COR-L47 (cell line): ENCODE measurements around the gene PDIK1L.
"Not testable (repeated sequence)": the region's sequence is repeated elsewhere in the genome, so short reads cannot be mapped to it uniquely, and the experiment has no call there.

Experiments used
- DNase-seq: peaks from one replicate; lab custom pipeline; 2025; lab: John Stamatoyannopoulos, UW

Gene PDIK1L

DNA sequence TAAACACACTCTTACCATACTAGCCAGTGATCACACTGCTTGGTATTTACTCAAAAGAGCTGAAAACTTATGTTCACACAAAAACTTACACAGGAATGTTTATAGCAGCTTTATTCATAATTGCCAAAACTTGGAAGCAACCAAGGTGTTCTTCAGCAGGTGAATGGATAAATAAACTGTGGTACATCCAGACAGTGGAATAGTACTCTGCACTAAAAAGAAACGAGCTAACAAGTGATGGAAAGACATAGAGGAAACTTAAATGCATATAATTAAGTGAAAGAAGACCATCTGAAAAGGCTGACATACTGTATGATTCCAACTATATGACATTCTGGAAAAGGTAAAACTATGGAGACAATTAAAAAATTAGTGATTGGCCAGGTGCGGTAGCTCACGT, 20.7 kb upstream of the PDIK1L start:
- no peak for DNase-seq

DNA sequence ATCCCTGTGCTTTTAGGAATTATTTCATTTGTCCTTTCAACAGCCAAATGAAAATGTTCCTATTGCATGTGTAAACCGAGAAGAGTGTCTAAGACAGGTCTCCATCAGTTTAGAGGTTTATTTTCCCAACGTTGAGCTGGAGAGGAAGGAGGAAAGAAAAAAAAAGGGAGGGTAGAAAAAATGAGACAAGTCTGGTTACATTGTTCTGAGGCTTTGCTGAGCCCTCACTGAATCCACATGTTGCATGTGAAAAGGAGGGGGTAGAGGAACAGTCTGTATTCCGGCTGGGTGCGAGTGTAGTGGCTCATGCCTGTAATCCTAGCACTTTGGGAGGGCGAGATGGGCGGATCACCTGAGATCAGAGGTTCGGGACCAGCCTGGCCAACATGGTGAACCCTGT, 19.2 kb upstream of the PDIK1L start:
- no peak for DNase-seq

DNA sequence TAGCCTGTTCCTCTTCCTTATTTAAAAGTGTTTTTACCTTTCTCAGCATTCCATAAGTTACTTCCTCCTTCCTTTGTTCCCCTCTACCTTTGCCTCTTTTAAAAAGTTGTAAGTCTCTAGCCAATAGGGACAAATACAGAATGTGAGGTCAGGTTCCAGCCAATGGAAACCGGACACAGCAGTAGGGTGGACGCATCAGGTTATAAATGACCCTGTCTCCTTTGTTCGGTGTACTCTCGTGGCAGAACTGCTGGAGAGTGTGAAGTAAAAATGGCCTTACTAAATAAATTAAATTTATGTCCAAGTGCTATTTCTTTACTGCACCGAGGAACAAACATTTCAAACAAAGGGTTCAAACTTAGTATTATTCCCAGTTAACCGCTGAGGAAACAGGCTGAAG, 18.1 kb upstream of the PDIK1L start:
- not testable (repeated sequence) for DNase-seq

DNA sequence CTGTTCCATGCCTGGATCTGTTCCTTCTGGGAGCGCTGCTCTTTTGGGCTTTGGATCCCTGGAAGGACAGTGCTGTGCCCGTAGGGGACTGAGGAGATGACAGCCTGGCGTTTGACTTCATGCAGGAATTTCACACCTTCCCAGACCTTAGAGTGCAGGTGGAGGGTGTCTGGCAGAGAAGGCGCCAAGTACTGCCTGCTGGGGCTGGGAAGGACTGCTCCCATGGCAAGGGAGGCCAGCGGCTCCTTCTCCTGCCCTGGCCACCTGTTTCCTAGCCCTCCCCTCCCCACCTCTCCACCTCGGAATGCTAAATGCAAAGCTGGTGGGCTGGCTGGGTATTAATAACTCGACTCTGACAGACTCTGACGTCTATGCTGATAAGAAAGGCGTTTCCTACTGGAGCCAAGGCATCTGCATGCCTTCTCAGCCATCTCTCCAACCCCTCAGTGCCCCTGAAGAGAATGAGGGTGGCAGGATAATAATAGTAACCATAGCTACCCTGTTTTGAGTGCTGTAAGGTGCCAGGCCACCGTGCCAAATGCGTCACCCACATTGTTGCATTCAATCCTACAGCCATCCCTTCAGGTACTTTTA, 17.5 kb upstream of the PDIK1L start:
- DNase-seq: no peak

DNA sequence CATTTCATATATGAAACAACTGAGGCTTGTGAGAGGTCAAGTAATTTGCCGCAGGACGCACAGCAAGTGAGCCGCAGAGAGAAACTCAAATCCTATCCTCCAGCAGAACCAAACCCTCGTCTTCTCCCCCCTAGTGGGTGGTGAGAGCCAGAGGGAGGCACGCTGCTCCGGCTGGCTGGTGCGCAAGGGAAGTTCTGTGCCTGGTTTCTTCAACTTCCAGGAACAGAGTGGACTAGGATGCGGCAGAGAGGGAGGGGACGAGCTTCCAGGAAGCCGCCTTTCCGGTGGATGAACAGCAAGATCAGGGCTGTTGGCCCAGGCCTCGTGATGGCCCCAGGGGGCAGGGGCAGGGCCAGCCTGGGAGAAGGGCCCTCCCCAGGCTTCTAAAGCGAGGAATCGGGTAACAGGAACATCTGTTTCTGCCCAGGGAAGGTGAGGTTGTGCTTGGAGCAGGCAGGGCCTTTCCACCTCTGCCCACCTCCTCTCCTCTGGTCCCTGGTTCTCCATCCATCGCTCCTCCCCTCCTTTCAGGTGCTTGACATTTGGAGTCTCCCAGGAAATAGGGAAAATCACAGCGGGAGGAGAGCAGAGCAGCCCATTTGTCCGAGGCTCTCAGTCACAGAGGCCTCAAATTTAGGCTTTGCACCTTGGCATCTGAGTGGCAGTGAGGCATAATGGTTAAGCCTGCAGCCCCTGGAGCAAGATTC, 16.8 kb upstream of the PDIK1L start:
- DNase-seq: peak; percentile 24

DNA sequence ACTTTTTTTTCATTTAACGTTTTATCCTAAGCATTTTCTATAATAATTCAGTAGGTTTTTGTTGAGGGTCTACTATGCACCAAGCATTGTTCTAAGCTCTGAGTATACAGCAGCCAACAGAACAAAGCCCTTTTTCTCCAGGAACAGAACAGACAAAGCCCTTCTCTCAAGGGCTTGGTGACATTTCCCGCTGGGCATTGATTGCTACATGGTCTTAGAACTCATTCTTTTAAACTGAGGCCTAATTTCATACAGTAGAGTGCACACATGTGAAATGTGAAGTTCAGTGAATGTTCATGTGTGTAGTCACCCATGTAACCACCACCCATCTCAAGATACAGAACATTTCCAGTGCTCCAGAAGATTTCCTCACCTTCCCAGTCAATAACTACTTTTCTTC, 15.2 kb upstream of the PDIK1L start:
- no peak for DNase-seq

DNA sequence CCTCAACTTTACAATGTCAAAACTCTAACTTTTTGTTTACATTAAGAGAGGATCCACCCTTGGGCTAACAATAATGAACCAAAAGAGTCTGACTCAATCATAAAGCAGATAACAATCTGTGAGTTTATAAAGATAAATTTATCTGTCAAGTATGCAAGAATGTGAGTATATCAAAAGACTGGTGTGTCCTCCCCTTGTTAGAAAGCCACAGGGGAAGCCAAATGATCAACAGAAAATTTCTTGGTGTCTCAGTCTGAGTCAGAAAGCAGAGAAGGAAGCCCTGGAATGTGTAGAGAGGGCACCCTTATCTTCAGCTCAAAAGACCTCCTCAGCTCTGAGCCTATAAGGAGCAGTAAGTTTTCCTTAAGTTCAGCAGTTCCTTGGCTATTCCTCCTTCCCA, 13.9 kb upstream of the PDIK1L start:
- DNase-seq: no peak

DNA sequence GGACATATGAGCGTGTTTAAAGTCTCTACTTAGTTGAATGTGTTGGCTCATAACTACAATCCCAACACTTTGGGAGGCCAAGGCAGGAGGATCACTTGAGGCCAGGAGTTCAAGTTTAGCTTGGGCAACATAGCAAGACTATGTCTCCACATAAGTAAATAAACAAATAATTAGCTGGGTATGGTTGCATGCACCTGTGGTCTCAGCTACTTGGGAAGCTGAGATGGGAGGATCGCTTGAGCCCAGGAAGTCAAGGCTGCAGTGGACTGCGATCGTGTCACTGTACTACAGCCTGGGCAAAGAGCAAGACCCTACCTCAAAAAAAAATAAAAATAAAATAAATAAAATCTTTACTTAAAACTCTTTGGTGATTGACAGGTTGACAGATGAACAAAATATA, 13.0 kb upstream of the PDIK1L start:
- no peak for DNase-seq

DNA sequence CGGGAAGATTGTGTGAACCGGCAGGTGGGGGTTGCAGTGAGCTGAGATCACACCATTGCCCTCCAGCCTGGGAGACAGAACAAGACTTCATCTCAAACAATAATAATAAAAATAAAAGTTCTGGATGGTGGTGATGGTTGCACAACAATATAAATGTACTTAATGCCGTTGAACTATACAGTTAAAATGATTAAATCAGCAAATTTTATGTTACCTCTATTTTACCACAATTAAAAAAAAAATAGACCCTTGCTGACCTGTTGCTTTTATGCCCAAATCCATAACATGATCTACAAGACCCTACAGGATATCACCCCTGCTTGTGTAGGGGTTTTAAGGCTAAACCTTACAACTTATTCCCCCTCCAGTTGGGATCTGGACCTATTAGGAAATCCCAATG, 11.8 kb upstream of the PDIK1L start:
- no peak for DNase-seq

DNA sequence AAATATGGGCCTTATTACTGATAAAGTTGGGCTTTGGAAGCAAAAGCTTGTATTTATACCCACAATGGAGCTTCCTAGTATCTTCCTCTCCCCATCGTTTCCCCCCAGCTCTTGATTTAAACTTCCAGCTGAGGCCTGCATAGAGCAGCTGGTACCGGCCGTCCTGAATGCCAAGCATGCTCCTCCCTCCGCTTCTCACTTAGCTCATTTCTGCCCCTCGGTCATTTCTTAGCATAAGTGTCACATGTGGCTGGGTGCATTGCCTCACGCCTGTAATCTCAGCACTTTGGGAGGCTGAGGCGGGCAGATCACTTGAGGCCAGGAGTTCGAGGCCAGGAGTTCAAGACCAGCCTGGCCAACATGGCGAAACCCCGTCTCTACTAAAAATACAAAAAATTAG, 11.4 kb upstream of the PDIK1L start:
- DNase-seq: not testable (repeated sequence)

DNA sequence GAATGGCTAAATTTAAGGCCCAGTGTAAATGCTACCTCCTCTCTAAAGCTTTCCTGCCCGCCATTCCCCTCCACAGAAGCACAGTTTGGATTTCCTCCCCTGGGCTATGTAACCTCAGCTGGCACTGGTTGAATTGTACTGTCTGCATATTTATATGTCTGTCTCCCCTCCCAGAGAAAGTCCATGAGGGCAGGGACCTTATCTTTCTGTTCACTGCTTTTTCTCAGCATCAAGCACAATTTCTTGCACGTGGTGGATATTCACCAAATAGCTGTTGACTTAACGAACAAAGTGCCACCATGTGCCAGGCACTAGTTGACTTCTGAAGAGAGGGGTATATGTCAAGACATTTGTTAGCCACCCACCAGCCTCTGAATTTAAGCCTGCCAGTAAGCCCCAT, 9.5 kb upstream of the PDIK1L start:
- DNase-seq: no peak

DNA sequence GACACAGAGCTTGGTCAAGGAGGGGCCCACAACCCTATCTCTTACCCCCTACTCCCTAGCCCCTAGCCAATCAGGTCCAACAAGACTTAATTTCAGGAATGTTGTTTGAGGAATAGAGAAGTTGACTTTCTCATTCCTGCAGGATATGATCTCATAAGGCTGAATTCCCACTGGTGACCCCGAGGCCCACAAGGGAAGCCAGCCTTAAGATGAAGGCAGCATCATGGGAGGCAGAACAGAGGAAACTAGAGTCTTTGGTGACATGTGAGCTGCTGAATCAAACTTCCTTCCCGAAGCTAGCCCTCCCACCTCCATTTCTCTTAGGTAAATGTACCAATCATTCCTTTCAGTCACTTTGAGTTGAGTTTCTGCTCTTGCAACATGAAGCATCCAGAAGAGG, 9.1 kb upstream of the PDIK1L start:
- no peak for DNase-seq

DNA sequence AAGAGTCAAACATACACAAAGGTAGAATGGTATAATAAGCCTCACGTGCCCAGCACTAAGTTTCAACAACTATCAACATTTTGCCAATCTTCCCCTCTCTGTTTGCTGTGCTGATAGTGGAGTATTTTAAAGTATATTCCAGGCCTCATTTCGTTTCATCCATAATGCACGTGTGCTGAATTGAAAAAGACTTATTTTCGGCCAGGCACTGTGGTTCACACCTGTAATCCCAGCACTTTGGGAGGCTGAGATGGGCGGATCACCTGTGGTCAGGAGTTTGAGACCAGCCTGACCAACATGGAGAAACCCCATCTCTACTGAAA, 6.4 kb upstream of the PDIK1L start:
- DNase-seq: not testable (repeated sequence)

DNA sequence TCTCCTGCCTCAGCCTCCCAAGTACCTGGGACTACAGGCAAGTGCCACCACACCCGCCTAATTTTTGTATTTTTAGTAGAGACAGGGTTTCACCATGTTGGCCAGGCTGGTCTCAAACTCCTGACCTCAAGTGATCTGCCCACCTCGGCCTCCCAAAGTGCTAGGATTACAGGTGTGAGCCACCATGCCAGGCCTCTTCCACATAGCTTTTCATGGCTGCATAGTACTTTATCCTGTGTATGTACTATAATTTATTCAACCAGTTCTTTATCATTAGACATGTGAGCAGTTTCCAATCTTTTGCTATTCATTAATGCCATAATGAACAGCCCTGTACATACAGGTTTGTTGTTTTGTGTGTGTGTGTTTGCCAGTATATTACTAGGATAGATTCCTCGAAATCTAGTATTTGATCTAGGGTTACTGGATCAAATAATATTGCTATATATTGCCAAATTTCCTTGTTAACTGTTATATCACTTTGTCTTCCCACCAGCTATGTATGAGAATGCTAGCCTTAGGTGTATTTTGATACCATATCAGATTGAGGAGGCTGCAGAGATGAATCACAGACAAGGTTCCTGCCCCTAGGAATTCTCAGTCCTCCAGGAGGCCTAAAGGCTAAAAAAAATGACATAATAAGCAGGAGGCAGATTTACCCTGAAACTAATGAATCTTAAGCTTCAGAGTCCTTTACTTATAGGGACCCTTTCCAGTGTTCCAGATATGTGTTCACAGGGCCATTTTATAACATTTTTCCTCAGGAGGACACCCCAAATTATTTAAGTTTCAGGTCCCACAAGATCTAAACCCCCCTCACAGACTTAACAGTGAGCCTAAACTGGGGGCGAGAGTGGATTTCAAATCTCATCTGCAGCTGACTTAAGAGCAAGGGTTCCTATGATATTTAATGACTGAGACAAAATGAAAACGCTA, 2.1 kb upstream of the PDIK1L start:
- DNase-seq: no peak

DNA sequence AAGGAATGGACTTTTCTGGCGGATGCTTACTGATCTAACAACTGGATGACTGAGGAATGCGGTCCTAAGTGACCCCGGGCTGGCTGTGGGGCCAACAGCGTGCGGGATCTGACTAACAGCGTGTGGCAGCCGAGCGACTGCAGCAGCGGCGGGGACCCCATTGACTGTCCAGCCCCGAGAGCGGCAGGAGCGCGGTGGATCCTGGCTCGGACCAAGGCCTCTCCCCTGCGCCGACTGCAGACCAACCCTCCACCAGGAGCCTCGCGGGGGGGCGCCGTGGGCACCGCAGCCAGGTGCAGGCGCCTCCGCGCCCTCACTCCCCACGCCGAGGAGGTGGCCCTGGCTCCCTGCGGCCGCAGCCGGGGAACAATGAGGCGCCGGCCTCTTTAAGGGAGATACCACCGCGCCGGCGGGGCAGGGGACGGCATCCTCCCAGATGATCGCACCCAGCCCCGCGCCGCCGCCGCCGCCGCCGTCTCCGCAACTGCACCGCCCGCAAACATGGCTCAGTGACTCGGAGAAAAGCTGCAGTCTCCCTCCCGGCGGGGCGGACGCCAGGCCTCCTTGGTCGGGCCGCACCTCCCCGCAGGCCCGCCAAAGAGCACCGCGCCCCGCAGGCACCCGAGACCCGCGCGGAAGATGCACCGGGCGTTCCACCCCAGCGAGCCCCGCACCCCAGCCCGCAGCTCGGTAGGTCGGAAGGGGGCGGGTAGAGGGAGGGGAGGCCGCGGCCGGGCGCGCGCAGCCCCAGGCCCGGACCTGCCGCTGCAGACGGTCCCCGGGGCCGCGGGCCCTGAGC, 694 bp upstream of the PDIK1L start:
- DNase-seq: peak; percentile 85

DNA sequence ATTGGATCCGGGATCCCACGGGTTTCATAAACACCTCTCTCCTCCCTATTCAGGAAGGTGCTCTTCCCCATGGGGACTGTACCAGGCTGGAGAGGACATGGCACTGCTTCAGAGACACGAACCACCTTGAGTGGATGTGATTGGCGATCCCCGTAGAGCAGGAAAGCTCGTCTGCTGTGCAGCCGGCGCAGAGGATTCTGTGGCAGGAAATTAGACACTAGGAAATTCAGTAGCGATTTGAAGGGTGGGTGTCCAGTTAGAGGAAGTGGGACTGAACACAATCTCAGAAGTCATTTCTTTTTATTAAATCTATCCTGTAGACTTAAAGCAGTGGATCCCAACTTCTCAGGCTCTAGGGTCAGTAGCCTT, 767 bp downstream of the PDIK1L start:
- DNase-seq: peak; percentile 42

DNA sequence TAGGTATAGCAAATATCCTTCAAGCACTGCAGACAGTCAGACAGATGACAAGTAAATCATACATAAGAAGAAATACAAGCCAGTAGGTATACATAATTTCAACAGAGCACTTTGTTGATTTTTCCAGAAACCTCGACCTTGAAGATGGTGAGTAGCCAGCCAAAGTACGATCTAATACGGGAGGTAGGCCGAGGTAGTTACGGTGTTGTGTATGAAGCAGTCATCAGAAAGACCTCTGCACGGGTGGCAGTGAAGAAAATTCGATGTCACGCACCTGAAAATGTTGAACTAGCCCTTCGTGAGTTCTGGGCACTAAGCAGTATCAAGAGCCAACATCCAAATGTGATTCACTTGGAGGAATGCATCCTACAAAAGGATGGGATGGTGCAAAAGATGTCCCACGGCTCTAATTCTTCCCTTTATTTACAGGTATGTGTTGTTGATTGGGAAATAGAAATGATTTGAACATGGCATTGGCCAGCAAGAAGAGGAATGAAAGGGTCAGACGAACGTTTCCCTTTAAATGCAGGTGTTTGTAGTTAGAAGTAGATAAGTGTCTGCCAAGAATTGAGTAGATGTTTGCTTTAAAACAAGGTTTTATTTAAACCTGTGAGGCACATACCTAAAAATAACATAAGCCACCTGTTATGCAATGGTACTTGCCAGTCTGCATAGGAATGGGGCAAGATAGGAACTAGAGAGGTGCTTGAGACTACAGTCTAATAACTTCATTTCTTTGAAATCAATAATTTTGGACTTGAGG, 2.7 kb downstream of the PDIK1L start:
- DNase-seq: no peak

DNA sequence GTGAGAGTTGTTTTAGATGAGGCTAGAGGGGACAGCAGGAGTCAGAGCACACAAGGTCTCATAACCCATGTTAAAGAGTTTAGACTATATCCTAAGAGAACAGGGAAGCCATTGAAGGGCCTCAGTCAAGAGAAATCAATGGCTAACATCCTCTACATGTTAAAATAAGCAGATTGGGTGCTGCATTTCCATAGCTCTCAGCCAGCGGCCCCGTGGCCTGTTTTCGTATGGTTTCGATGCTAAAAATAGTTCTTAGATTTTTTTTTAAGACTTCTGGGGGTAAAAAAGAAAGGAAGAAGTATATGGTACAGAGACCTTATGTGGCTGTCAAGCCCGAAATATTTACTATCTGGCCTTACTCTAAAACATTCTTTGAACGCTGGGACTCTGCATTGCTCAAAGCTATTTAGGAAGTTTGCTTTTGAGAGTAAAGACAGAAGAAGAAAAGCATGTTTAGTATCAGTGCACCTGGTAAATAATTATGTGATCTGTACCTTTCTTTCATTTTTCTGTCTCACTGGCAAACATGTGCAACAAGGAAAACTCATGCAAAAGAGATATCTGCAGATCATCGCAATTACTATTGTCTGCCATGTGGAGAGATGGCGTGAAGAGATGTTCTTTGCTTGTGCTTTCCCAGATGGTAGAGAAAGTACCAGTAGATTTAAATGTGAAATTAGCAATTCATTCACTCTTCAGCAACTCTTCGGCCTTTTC, 8.4 kb downstream of the PDIK1L start:
- no peak for DNase-seq

DNA sequence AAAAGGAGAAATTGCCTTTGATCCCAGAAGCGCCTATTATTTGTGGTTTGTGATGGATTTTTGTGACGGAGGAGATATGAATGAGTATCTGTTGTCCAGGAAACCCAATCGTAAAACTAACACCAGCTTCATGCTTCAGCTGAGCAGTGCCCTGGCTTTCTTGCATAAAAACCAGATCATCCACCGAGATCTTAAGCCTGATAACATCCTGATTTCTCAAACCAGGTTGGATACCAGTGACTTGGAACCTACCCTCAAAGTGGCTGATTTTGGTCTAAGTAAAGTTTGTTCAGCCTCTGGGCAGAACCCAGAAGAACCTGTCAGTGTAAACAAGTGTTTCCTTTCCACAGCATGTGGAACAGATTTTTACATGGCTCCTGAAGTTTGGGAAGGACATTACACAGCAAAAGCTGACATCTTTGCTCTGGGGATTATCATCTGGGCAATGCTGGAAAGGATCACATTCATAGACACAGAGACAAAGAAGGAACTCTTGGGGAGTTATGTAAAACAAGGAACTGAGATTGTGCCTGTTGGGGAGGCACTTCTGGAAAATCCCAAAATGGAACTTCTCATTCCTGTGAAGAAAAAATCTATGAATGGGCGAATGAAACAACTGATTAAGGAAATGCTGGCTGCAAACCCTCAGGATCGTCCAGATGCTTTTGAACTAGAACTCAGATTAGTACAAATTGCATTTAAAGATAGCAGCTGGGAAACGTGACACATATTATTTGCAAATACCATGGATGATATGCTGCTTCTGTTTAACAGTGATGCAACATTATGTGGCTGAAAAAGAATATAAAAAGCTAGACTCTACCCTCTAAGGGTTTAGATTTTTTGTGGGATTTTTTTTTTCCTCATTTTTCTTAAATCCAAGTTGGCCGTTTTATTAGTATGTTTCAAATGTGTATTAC, 10.5 kb downstream of the PDIK1L start:
- DNase-seq: no peak
